Measurements from ENCODE around the gene HIBADH.
"Not testable (repeated sequence)": the region's sequence is repeated elsewhere in the genome, so short reads cannot be mapped to it uniquely, and the experiment has no call there.

Gene HIBADH

GRCh38 chr7:27603813-27604212, 58.9 kb downstream of the HIBADH start:
- DNase-seq (ENCODE audit: low read depth in 2 of 2, low spot score in 1 of 2): no peak

GRCh38 chr7:27602766-27603165, 59.9 kb downstream of the HIBADH start:
- no peak for DNase-seq (ENCODE audit: low read depth in 2 of 2, low spot score in 1 of 2)

- DNase-seq (ENCODE audit: low read depth in 2 of 2, low spot score in 1 of 2): no peak
Observed at GRCh38 chr7:27601217-27601616, 61.5 kb downstream of the HIBADH start.

- DNase-seq (ENCODE audit: low read depth in 2 of 2, low spot score in 1 of 2): no peak
Observed at GRCh38 chr7:27600247-27600646, 62.4 kb downstream of the HIBADH start.

- DNase-seq (ENCODE audit: low read depth in 2 of 2, low spot score in 1 of 2): no peak
Observed at GRCh38 chr7:27595009-27595408, 67.7 kb downstream of the HIBADH start.

- no peak for DNase-seq (ENCODE audit: low read depth in 2 of 2, low spot score in 1 of 2)
Observed at GRCh38 chr7:27593226-27593625, 69.5 kb downstream of the HIBADH start.

- DNase-seq (ENCODE audit: low read depth in 2 of 2, low spot score in 1 of 2): no peak
Observed at GRCh38 chr7:27590416-27590815, 72.3 kb downstream of the HIBADH start.

GRCh38 chr7:27587429-27587828, 75.3 kb downstream of the HIBADH start:
- DNase-seq (ENCODE audit: low read depth in 2 of 2, low spot score in 1 of 2): no peak

- no peak for DNase-seq (ENCODE audit: low read depth in 2 of 2, low spot score in 1 of 2)
Observed at GRCh38 chr7:27586825-27587224, 75.9 kb downstream of the HIBADH start.

- no peak for DNase-seq (ENCODE audit: low read depth in 2 of 2, low spot score in 1 of 2)
Observed at GRCh38 chr7:27585781-27586447, 76.8 kb downstream of the HIBADH start.

- DNase-seq (ENCODE audit: low read depth in 2 of 2, low spot score in 1 of 2): no peak
Observed at GRCh38 chr7:27581906-27582305, 80.8 kb downstream of the HIBADH start.

GRCh38 chr7:27581119-27581518, 81.6 kb downstream of the HIBADH start:
- DNase-seq (ENCODE audit: low read depth in 2 of 2, low spot score in 1 of 2): no peak

- no peak for DNase-seq (ENCODE audit: low read depth in 2 of 2, low spot score in 1 of 2)
Observed at GRCh38 chr7:27579565-27579964, 83.1 kb downstream of the HIBADH start.

GRCh38 chr7:27578169-27578568, 84.5 kb downstream of the HIBADH start:
- DNase-seq (ENCODE audit: low read depth in 2 of 2, low spot score in 1 of 2): not testable (repeated sequence)

GRCh38 chr7:27576360-27576944, 86.2 kb downstream of the HIBADH start:
- no peak for DNase-seq (ENCODE audit: low read depth in 2 of 2, low spot score in 1 of 2)

- no peak for DNase-seq (ENCODE audit: low read depth in 2 of 2, low spot score in 1 of 2)
Observed at GRCh38 chr7:27575613-27576012, 87.1 kb downstream of the HIBADH start.

GRCh38 chr7:27569106-27569505, 93.6 kb downstream of the HIBADH start:
- DNase-seq (ENCODE audit: low read depth in 2 of 2, low spot score in 1 of 2): no peak

GRCh38 chr7:27567266-27567665, 95.4 kb downstream of the HIBADH start:
- DNase-seq (ENCODE audit: low read depth in 2 of 2, low spot score in 1 of 2): no peak

GRCh38 chr7:27564881-27565482, 97.7 kb downstream of the HIBADH start:
- no peak for DNase-seq (ENCODE audit: low read depth in 2 of 2, low spot score in 1 of 2)

GRCh38 chr7:27560706-27561235, 101.9 kb downstream of the HIBADH start:
- DNase-seq (ENCODE audit: low read depth in 2 of 2, low spot score in 1 of 2): no peak

GRCh38 chr7:27555670-27556069, 107.0 kb downstream of the HIBADH start:
- DNase-seq (ENCODE audit: low read depth in 2 of 2, low spot score in 1 of 2): no peak

- DNase-seq (ENCODE audit: low read depth in 2 of 2, low spot score in 1 of 2): no peak
Observed at GRCh38 chr7:27554826-27555225, 107.9 kb downstream of the HIBADH start.
